H9 (cell line): ENCODE results near the gene YIPF4. TPM values are rescaled to one million over a fixed set of nuclear protein-coding genes. Genes with fewer than 3 reads are reported as not detected.
A peak's percentile ranks its signal among the peaks of the same experiment; 100 is the strongest.

ENCODE experiments used
- DNase-seq: peaks from one replicate; pipeline ENCODE4 v3.0.0-alpha.2; 2017
- H2AFZ ChIP-seq: one replicate; pipeline ENCODE4 v1.6.1; 2013; ENCODE audit warnings: mild to moderate bottlenecking, low read length, control low read depth, moderate library complexity
- H2AK5ac ChIP-seq: 2 replicates; pipeline ENCODE4 v1.6.1; 2013; ENCODE audit warnings: low read length, control low read depth, mixed read lengths; ENCODE audit not compliant: insufficient read length
- H2BK120ac ChIP-seq: one replicate; pipeline ENCODE4 v1.6.1; 2013; ENCODE audit warnings: low read depth, mild to moderate bottlenecking, low read length, control low read depth, inconsistent platforms; ENCODE audit not compliant: poor library complexity, severe bottlenecking
- H2BK12ac ChIP-seq: 2 replicates; pipeline ENCODE4 v1.6.1; 2013; ENCODE audit warnings: low read length, control low read depth, mixed read lengths, low read depth; ENCODE audit not compliant: insufficient read length
- H2BK15ac ChIP-seq: 2 replicates; pipeline ENCODE4 v1.6.1; 2013; ENCODE audit warnings: low read depth, low read length, control low read depth
- H2BK20ac ChIP-seq: one replicate; pipeline ENCODE4 v1.6.1; 2013; ENCODE audit warnings: low read depth, mild to moderate bottlenecking, low read length, control low read depth, inconsistent platforms; ENCODE audit not compliant: poor library complexity, severe bottlenecking
- H2BK5ac ChIP-seq: 2 replicates; pipeline ENCODE4 v1.6.1; 2013; ENCODE audit warnings: low read length, control low read depth, mixed read lengths; ENCODE audit not compliant: insufficient read length
- H3K14ac ChIP-seq: 2 replicates; pipeline ENCODE4 v1.6.1; 2013; ENCODE audit warnings: low read length, control low read depth; ENCODE audit not compliant: insufficient read depth
- H3K18ac ChIP-seq: 2 replicates; pipeline ENCODE4 v1.6.1; 2013; ENCODE audit warnings: low read depth, mild to moderate bottlenecking, mixed read lengths, low read length, control low read depth; ENCODE audit not compliant: insufficient read length
- H3K23ac ChIP-seq: 2 replicates; pipeline ENCODE4 v1.6.1; 2013; ENCODE audit warnings: low read length, control low read depth, mixed read lengths, low read depth; ENCODE audit not compliant: insufficient read length
- H3K23me2 ChIP-seq: 2 replicates; pipeline ENCODE4 v1.6.1; 2013; ENCODE audit warnings: low read depth, mild to moderate bottlenecking, mixed read lengths, low read length, control low read depth; ENCODE audit not compliant: insufficient read length, poor library complexity, severe bottlenecking
- H3K27ac ChIP-seq: 2 replicates; pipeline ENCODE4 v1.5.1; 2013; ENCODE audit warnings: low read length, control low read depth, mixed read lengths, low read depth; ENCODE audit not compliant: insufficient read length
- H3K27me3 ChIP-seq: 2 replicates; pipeline ENCODE4 v1.6.1; 2013; ENCODE audit warnings: low read length, control low read depth, inconsistent platforms; ENCODE audit not compliant: insufficient read depth
- H3K4ac ChIP-seq: 2 replicates; pipeline ENCODE4 v1.6.1; 2013; ENCODE audit warnings: low read depth, mild to moderate bottlenecking, control low read depth, inconsistent platforms, low read length, moderate library complexity
- H3K4me1 ChIP-seq: 2 replicates; pipeline ENCODE4 v1.6.1; 2013; ENCODE audit warnings: low read length, control low read depth, inconsistent platforms; ENCODE audit not compliant: insufficient read depth
- H3K4me2 ChIP-seq: 2 replicates; pipeline ENCODE4 v1.6.1; 2013; ENCODE audit warnings: low read length, control low read depth, mixed read lengths; ENCODE audit not compliant: insufficient read length, insufficient read depth
- H3K56ac ChIP-seq: 2 replicates; pipeline ENCODE4 v1.6.1; 2013; ENCODE audit warnings: low read depth, mild to moderate bottlenecking, mixed read lengths, low read length, control low read depth; ENCODE audit not compliant: insufficient read length
- H3K79me1 ChIP-seq: 2 replicates; pipeline ENCODE4 v1.6.1; 2013; ENCODE audit warnings: low read depth, mild to moderate bottlenecking, moderate library complexity, low read length, control low read depth, inconsistent platforms; ENCODE audit not compliant: insufficient read depth, poor library complexity, severe bottlenecking
- H3K79me2 ChIP-seq: 2 replicates; pipeline ENCODE4 v1.6.1; 2013; ENCODE audit warnings: low read length, control low read depth, inconsistent platforms; ENCODE audit not compliant: insufficient read depth
- H3K9ac ChIP-seq: 2 replicates; pipeline ENCODE4 v1.6.1; 2013; ENCODE audit warnings: low read length, control low read depth, mixed read lengths; ENCODE audit not compliant: insufficient read length; ENCODE audit errors: extremely low read depth
- H3K9me3 ChIP-seq: one replicate; pipeline ENCODE4 v1.6.1; 2013; ENCODE audit warnings: low read depth, low read length, inconsistent platforms; ENCODE audit not compliant: control insufficient read depth
- H3T11ph ChIP-seq: one replicate; pipeline ENCODE4 v1.6.1; 2013; ENCODE audit warnings: mild to moderate bottlenecking, low read length, control low read depth, inconsistent platforms
- H4K20me1 ChIP-seq: one replicate; pipeline ENCODE4 v1.6.1; 2013; ENCODE audit not compliant: control insufficient read depth, insufficient read length, insufficient read depth
- H4K5ac ChIP-seq: 2 replicates; pipeline ENCODE4 v1.6.1; 2013; ENCODE audit warnings: low read depth, mild to moderate bottlenecking, mixed read lengths, low read length, control low read depth; ENCODE audit not compliant: insufficient read length
- H4K8ac ChIP-seq: replicated peaks from 2 replicates; pipeline ENCODE4 v1.6.1; 2013; ENCODE audit warnings: low read length, control low read depth, mixed read lengths, low read depth; ENCODE audit not compliant: insufficient read length
- H4K91ac ChIP-seq: 2 replicates; pipeline ENCODE4 v1.6.1; 2013; ENCODE audit warnings: low read depth, mild to moderate bottlenecking, moderate library complexity, mixed read lengths, low read length, control low read depth; ENCODE audit not compliant: insufficient read length
- H3K27ac Mint-ChIP-seq, 3 experiments: 2 replicates in 2 of 3; 3 replicates in 1 of 3; pipeline ENCODE4 v1.8.0; 2020 to 2021; ENCODE audit warnings: mixed read lengths in 3 of 3, mild to moderate bottlenecking in 1 of 3, moderate library complexity in 1 of 3
- H3K27me3 Mint-ChIP-seq: 2 replicates; pipeline ENCODE4 v1.8.0; 2021; ENCODE audit warnings: low read depth, mild to moderate bottlenecking, moderate library complexity, mixed read lengths
- H3K36me3 Mint-ChIP-seq, 3 experiments: 2 replicates in 2 of 3; 3 replicates in 1 of 3; pipeline ENCODE4 v1.8.0; 2020 to 2021; ENCODE audit warnings: low read depth in 3 of 3, mixed read lengths in 3 of 3; ENCODE audit not compliant: insufficient read depth in 1 of 3
- H3K4me1 Mint-ChIP-seq, 2 experiments: 2 replicates each; pipeline ENCODE4 v1.8.0; 2020; ENCODE audit warnings: mixed read lengths in 2 of 2
- H3K4me3 Mint-ChIP-seq, 2 experiments: 2 replicates in 1 of 2; 3 replicates in 1 of 2; pipeline ENCODE4 v1.8.0; 2020 to 2021; ENCODE audit warnings: mild to moderate bottlenecking in 2 of 2, mixed read lengths in 2 of 2, moderate library complexity in 1 of 2
- H3K9me3 Mint-ChIP-seq, 2 experiments: 2 replicates in 1 of 2; 3 replicates in 1 of 2; pipeline ENCODE4 v1.8.0; 2020; ENCODE audit warnings: mild to moderate bottlenecking in 2 of 2, mixed read lengths in 2 of 2, moderate library complexity in 1 of 2
- CTCF ChIP-seq: fragments of 200-600 bp; sonication (generic); conservative IDR thresholded peaks from 3 replicates; pipeline ENCODE4 v1.8.0; 2021; ENCODE audit warnings: antibody characterized with exemption, mild to moderate bottlenecking
- WGBS: extraction: QIAGEN DNeasy Blood & Tissue Kit; methylation state at CpG from one replicate; pipeline ENCODE4 v1.1.7; 2013; ENCODE audit warnings: missing lambda C conversion rate, low lambda C conversion rate, mixed read lengths; ENCODE audit not compliant: insufficient read length; ENCODE audit errors: extremely low coverage; 5-methylcytosine and 5-hydroxymethylcytosine counted together
- total RNA-seq: library from RNA; stranded (reverse); gene quantifications from 2 replicates; pipeline ENCODE4 v1.2.1, GENCODE V29; 2021

Gene YIPF4
- total RNA-seq, 1 experiment from 2014 or later, result 26.2 TPM

GRCh38 chr2:32228181-32228580 lies 49.5 kb upstream of the YIPF4 start:
- Histone ChIP-seq H3K23me2 (no peaks in the 10 kb centered on the region), H4K5ac (no peak overlapping the region), H3T11ph (no peak overlapping the region), H3K79me2 (no peaks in the 10 kb centered on the region), H3K27me3 (no peaks in the 10 kb centered on the region), H3K4me1 (no peaks in the 10 kb centered on the region), H3K4ac (no peak overlapping the region), H2BK5ac (no peak overlapping the region), H3K9ac (no peak overlapping the region), H3K27ac (no peak overlapping the region), H3K14ac (no peak overlapping the region), H2AFZ (no peak overlapping the region), H4K20me1 (no peaks in the 10 kb centered on the region), H2AK5ac (no peak overlapping the region), H2BK120ac (no peak overlapping the region), H4K8ac (no peak overlapping the region), H2BK12ac (no peak overlapping the region), H4K91ac (no peak overlapping the region), H3K56ac (no peak overlapping the region), H2BK20ac (no peak overlapping the region), H2BK15ac (no peak overlapping the region), H3K4me2 (no peak overlapping the region), H3K18ac (no peak overlapping the region), H3K23ac (no peak overlapping the region), H3K9me3 (no peaks in the 10 kb centered on the region), H3K79me1 (no peaks in the 10 kb centered on the region)
- Mint-ChIP-seq H3K27ac (peak overlapping the region in 1 of 3 experiments; percentile 40; a peak in 1 of 7 replicates), H3K36me3 (no peaks in the 10 kb centered on the region; a peak in 1 of 7 replicates), H3K4me1 (peaks cover 0 to 10% of the 10 kb centered on the region in 2 experiments; a peak in 3 of 4 replicates), H3K27me3 (no peaks in the 10 kb centered on the region), H3K4me3 (no peak overlapping the region), H3K9me3 (no peaks in the 10 kb centered on the region)
- no CpG with 5 or more reads among the region's 2 CpGs for WGBS
- TF ChIP-seq CTCF, result peak; percentile 26; the same call in 1 of the 3 replicates
- no peak for DNase-seq
